Stimulated activated CD4-positive, alpha-beta T cell treated with anti-CD3 and anti-CD28 coated beads, Interleukin-15, amount 100 ng/mL, for 48 hours (primary cell): ENCODE data around the gene GPAT2.
"Not testable (repeated sequence)": the region's sequence is repeated elsewhere in the genome, so short reads cannot be mapped to it uniquely, and the experiment has no call there.

Experiments used
- DNase-seq, 2 donors: peaks; one replicate each; pipeline ENCODE4 v3.0.0-alpha.2; 2020; ENCODE audit warnings: low read depth in 2 of 2

Gene GPAT2

DNA sequence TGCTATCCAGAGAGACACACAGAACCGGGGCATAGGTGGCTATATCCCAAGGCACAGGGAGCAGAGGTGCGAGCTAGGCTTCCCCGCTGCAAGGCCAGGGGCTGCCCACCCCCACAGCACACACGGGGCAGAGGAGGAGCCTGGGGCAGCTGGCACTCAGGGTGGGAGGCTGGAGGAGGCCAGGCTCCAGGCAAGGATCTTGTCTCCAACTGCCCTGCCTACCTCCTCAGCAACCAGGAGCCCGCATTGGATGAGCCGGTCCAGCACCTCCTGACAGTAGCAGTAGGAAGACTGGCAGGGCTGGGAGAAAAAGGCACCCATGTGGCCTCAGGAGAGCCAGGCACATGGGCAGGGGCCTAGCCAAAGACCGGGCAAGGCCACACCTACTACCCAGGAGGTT, 11.0 kb downstream of the GPAT2 start:
- not testable (repeated sequence) for DNase-seq

DNA sequence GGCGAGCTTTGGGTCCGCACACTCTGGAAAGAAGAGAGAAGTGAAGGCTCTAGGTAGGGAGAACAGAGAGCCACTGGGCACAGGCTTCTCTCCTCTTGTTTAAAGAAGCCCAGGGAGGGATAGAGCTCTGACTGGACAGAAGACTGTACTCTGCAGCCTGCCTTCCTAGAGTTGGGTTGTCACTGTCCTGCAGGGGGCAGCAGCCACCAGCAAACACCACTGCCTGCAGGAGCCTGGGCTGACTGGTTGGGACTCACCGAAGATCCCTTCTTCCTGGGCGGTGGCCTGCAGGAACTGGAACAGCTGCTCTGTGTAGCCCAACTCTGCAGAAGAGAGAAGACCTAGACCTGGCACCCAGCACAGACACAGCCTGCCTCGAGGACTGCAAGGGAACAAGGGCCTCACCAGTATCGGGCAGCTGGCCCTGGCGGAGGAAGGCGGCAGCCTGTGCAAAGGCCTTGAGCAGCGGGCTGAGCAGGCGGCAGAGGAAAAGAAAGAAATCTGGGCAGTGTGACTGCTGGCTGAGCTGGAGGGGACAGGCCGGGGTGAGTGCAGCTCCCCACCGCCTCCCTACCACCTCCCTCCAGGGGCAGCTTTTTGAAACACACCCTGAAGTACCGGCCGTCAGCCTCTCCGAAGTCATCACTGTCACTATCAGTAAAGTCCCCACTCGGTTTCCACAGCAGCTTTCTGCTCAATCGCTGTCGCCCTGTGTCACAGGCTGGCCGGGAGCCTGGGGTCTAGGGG, 11.8 kb downstream of the GPAT2 start:
- DNase-seq = peak; percentile 30 to 65

DNA sequence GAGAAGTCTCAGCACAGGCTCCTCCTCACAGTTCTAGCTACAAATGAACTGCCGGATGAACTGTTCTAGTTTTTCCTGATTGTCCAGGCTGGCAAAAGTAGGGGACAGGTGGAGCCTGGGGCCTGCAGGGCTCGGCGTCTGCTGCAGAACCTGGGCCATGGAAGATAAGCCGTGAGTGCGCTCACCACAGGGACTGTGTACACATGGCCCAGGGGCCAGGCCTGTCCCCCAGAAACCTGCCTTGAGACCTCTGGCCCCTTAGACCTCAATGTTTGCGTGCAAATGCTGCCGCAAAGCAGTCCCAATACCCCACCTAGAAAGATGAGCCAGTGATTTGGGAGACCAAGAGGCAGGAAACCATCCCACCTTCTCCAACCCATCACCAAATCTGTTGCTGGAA, 12.6 kb downstream of the GPAT2 start:
- DNase-seq = not testable (repeated sequence)

DNA sequence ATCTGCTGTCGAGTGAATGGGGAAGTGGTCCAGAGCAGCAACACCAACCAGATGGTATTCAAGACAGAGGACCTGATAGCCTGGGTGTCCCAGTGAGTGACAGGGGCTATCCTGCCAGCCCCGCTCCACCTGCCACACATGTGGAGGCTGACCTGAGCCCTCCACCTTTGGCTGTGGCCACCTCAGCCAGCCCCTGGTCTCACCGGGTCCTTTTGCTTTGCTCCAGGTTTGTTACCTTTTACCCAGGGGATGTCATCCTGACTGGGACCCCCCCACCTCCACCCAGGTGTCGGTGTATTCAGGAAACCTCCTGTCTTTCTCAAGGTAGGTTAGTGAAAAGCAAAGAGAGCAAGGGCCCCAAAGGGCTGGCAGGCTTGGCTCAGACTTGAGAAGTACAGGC, 13.6 kb downstream of the GPAT2 start:
- DNase-seq = not testable (repeated sequence)

DNA sequence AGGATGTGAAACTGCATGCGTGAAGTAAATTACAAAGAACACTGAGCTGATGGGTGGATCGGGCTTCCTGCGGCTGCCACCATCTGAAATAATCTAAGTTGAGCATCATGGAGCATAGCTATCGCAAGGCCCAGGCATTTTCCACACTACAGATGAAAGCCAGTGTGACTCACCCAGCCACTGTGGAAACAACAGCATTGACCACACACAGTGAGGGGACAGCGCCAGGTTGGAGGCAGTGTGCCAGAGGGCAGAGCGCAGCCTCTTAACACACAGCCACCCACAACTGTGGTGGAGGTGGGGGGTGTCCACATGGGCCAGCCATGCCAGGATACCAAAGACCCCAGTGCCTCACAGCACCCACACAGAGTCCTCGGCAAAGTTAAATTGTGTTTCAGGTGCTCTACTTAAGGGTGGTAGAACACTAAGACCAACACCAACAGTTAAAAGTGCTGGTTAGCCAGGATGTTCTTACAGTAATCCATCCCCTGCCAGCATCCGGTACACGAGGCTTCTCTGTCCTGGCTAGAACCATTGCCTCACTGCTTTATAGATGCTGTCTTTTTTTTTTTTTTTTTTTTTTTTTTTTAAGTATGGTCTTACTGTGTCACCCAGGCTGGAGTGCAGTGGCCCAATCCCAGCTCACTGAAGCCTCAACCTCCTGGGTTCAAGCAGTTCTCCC, 14.7 kb downstream of the GPAT2 start:
- not testable (repeated sequence) for DNase-seq

DNA sequence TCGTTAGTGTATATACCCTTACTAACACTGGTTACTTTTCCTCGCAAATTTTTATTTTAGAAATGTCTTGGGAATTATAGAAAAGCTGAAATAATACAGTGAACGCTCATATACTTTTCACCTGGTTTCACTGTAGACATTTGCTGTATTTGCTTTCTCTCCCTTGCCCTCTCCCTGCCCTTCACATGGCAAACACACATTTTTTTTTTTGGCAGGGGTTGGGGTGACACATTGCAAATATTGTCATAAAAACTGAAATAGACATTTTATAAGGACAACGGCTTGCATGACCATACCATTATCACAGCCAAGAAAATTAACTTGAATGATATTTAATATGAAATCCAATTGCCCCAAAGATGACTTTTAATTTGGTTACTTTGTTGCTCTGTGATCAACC, 18.4 kb downstream of the GPAT2 start:
- not testable (repeated sequence) for DNase-seq

DNA sequence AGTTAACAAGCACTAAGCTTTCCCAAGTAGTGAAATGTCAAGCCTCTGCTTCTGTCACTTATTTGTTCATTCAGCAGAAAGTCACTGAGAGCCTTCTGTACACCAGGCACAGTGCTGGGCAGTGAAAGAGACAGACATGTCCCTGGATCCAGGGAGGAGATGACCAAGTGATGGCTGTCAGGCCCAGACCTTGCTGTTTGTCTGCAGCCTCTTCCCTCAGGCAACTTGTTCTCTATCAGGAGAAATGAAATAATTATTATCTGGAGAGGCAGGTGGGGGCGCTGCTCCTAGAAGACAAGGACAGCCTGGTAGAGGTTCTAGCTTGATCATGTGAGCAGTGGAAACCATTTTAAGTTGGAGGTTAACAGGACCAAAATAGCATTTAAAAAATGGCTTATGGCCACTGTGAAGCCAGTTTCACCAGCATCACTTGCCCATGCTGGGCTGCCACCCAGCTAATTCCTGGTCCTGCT, 21.9 kb downstream of the GPAT2 start:
- DNase-seq = not testable (repeated sequence)

DNA sequence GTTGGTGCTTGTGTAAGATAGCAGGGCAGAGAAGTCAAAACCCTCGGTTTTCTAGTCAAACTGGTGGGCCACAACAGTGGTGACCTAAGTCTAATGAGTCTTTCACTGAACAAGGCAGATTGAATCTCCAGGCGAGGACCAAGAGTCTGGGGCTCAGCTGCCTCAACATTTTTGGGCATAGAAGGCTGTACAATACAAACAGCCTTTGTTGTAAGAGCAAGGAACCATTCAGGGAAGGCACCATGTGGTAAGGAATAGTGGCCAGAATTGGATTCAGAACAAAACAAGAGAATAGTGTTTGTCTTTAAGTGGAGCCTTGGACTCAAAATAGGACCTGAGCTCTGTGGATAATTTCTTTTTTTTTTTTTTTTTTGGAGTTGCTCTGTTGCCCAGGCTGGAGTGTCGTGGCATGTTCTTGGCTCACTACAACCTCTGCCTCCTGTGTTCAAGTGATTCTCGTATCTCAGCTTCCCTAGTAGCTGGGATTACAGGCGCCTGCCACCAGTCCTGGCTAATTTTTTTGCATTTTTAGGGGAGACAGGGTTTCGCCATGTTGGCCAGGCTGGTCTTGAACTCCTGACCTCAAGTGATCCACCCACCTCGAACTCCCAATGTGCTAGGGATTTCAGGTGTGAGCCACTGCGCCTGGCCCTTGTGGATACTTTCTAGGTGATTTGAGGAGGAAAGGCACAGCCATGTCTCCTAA, 22.5 kb downstream of the GPAT2 start:
- not testable (repeated sequence) for DNase-seq

DNA sequence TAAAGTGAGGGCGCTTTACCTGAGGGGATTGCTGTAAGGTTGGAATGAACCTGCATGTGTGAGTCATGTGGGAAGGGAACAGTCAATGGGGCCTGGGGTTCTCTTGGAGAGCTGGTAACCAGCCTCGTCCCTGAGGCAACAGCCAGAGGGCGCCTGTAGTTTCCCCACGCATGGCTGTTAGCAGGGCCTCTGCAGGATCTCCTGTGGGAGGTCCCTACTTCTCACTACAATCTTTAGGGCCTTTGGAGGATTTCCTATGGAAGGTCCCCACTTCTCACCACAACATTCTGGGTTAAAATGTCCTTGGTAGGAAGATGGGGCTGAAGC, 23.6 kb downstream of the GPAT2 start:
- DNase-seq = not testable (repeated sequence)

DNA sequence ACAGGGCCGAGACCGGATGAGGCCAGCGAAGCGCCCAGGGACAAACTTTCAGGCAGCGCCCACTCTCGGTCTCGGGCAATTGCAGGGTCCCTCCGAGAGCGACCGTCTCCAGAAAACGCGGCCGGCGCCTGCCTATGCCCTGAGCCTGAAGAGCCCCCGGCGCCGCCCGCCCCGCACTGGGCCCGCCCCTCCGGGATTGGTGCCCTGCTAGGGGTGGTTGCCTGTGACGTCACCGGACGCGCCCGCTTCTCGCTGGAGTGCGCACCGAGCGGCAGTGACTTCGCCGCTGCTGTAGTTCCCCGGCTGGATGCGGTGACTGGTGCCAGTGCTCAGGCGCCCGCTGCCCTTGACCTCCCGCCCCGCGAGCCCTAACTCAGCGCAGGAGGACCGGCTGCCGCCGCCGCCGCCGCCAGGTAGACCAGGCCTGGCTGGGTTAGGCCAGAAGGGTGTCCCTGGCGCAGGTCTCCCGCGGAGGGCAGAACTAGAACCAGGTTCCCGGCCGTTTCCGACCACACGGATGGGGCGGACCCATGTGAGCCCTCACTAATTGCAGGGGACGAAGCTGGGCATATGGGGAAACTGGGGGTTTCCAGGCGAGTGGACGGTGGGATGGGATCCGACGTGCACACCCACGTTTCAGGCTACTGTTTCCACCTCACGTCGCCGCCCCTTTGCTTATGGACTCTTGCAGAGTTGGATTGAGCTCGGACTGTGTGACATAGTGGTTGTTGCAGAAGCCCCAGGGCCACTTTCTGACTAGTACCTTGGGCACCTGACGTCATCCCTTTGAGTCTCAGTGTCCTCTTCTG, 24.2 kb downstream of the GPAT2 start:
- peak; percentile 89 to 97 for DNase-seq

DNA sequence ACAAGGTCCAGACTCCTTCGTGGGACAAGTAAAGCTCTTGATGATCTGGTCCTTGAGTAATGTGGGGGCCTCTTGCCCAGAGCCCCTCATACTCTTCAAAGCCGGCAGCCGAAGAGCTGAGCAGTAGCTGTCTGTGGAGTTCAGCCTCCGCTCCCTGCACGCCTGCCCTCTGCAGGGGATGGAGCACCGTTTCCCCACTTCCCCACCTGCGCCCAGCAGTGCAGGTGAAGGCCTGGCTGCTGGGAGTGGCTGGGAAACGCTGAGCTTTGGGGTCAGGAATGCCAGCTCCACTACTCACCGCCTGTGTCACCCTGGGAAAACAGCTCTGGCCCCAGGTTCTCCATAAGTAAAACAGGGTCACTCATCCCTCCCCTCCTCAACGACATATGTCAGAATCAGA, 24.9 kb downstream of the GPAT2 start:
- DNase-seq = not testable (repeated sequence)

DNA sequence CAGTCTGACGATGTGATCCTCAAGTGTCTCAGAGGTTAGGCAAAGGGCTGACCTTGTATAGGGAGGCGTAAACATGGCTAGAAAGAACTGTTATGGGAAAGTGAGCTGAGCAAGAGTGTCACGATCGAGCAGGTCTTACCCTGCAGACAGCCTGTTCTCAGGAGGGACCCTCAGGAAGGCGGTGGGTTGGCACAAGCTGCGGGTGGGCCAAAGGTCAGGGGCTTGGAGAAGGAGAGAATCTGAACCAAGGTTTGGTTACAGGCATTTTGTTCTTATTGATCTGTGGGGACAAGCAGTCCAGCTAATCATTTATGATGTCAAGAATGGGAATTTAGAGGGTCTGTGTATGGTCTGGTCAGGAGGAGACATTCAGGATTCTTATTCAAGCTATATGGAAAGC, 26.7 kb downstream of the GPAT2 start:
- DNase-seq = not testable (repeated sequence)

DNA sequence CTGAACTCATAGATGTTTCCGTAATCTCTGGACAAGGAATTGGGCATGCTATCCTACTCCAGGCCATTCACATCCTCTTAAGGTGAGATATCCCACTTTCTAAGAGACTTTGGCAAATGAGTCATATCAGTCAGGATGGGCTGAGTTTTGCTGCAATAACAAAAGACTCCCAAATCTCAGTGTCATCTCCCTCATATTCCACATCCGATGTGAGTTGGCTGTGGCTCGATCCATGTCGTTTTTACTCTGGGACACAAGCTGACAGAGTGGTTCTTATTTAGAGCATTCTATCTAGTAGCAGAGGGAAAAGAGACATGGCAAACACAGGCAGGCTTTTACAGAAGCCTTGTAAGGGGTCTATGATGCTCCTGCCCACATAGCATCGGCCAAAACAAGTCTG, 28.5 kb downstream of the GPAT2 start:
- not testable (repeated sequence) for DNase-seq

DNA sequence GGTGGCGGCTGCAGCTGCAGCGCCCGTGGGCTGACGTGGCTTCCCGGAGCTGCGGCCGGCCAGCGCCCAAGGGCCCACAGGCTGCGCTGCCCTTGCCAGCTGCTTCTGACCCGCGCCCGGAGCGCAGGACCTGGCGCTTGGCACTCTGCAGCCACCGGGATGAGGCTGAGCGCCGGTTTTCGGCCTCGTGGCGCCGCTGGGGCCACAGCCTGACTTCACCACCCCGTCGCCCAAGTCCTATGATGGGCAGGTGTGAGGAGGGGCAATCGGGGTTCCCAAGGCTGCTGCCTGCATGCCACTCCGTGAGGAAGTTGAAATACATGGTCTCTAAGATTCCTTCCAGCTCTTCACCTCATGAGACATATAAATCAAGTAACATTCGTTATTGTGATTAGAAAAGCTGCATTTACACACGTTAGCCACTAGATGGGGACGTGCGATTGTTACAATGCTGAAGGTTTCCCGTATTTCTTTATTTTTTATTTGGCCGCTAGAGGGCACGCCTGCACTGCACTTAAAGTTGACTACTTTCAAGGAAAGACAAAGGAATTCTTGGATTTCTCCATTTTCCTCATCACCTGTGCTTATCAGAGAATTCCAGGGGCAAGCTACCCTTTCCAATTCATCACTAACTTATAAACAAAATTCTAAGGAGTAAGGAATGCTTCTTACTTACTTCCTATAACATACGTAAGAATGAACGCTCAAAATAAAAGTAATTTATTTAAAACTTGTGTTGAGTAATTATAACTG, 42.0 kb downstream of the GPAT2 start:
- not testable (repeated sequence) for DNase-seq

DNA sequence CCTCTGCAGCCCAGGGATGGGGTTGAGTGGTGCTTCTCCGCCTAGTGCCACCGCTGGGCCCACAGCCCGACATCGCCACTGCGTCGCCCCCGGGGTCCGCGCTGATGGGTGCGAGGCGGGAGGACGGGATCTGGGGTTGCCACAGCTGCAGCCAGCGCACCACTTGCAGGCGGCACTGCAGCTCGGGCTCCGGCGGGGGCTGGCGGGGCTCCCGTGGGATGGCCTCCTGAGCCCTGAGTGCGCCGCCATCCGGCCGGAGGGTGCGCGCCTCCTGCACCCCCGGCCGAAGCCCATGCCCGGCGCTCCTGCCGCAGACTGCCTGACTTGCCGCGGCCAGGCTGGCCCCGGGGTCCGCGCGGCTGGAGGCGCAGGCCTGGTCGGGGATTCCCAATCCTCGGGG, 42.6 kb downstream of the GPAT2 start:
- peak in 1 of 2 donors; percentile 18 for DNase-seq

DNA sequence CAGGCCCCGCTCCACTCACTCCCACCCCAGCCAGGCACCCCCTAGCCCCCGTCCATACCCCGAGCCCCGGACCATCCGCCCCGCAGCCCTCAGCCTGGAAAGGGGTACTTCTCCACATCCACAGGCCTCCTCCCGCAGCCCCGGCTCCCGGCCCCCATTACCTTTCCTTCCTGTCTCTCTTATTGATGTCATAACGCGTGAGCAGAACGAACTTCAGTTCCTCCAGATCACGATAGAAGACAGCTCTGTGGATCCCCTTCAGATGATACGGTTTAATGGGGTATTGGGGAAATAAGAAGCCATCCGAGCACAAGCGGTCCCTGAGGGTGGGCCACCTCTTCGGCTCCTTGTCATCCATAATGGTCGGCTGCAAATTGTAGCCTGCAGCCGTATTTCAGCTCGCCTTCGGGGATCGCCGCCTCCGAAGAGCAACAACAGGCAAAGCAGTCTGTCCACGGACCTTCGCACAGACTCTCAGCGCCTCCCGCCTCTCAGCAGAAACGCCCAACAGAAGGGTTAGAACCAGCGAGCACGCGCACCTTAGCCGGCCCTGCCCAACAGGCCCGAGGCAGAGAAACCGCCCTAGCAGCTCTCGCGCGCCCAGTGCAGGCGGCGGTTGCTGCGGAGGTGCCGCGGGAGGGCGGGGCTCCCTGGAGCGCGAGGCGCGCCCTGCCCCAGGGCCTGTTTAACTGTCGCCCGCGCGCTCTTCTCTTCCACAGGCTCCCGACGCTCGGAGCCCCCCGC, 43.2 kb downstream of the GPAT2 start, which contains the start of gene ANKRD36C:
TSS of gene ANKRD36C (minus strand) at position 474 of the 744 bp plus-strand sequence. CDS start at position 358, 116 bp downstream.
- DNase-seq = not testable (repeated sequence)

DNA sequence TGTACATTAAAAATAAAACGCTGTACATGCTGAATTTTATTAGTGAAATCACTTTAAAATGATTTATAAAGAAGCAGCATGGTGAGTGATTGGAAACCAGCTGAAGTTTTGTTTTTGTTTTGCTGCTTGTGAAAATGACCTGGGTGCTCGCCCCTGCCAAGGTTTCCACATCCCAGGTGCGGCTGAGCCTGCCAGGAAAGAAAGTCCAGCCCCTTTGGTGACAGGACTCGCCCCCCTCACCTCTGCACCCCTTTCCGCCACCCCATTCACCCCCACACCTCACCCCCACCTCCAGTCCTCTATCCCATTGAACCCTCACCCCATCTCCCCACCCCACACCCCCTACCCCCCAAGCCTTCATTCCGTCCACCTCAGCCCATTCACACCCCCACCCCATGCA, 43.8 kb downstream of the GPAT2 start:
- not testable (repeated sequence) for DNase-seq
